A673 (cell line): ENCODE data around the gene RPL32. TPM values are rescaled to one million over a fixed set of nuclear protein-coding genes. Genes with fewer than 3 reads are reported as not detected.

ENCODE experiments used
- BruUV-seq: library from RNA; stranded (reverse); fragments of 400-500 nt; replicated peaks from 2 replicates; lab custom pipeline; 2021; lab: Mats Ljungman, UMichigan
- CTCF ChIA-PET: fragments of 300-600 bp; sonication (Branson Sonifier 250); formaldehyde crosslinking; loops from one replicate; lab custom pipeline; 2022; ENCODE audit warnings: antibody characterized with exemption; lab: Charles Lee
- POLR2A ChIA-PET: fragments of 300-600 bp; sonication (Branson Sonifier 250); formaldehyde crosslinking; loops from one replicate; lab custom pipeline; 2022; ENCODE audit warnings: antibody characterized with exemption; ENCODE audit not compliant: low non-redundant PET; lab: Charles Lee
- DNase-seq: peaks from one replicate; pipeline ENCODE4 v3.0.0-alpha.2; 2015; ENCODE audit warnings: low spot score
- H3K27ac ChIP-seq: fragments of 200-600 bp; sonication (generic); 2 replicates; pipeline ENCODE4 v1.5.1; 2016; ENCODE audit warnings: mixed run types, low read depth, mild to moderate bottlenecking, mixed read lengths, antibody characterized with exemption, low read length; ENCODE audit not compliant: poor library complexity, severe bottlenecking
- H3K27me3 ChIP-seq: fragments of 200-600 bp; sonication (generic); replicated peaks from 2 replicates; pipeline ENCODE4 v1.6.1; 2017; ENCODE audit warnings: mixed run types, low read depth, mild to moderate bottlenecking, mixed read lengths, antibody characterized with exemption, low read length; ENCODE audit not compliant: insufficient read depth, poor library complexity
- H3K36me3 ChIP-seq: fragments of 200-600 bp; sonication (generic); 2 replicates; pipeline ENCODE4 v1.6.1; 2016; ENCODE audit warnings: mixed run types, mild to moderate bottlenecking, mixed read lengths, antibody characterized with exemption, low read length; ENCODE audit not compliant: insufficient read depth, poor library complexity, severe bottlenecking
- H3K4me1 ChIP-seq: fragments of 200-600 bp; sonication (generic); 2 replicates; pipeline ENCODE4 v1.6.1; 2017; ENCODE audit warnings: mixed run types, mild to moderate bottlenecking, mixed read lengths, antibody characterized with exemption, low read length; ENCODE audit not compliant: insufficient read depth, poor library complexity, severe bottlenecking
- H3K4me3 ChIP-seq: fragments of 200-600 bp; sonication (generic); 2 replicates; pipeline ENCODE4 v1.5.1; 2016; ENCODE audit warnings: low read depth, mixed run types, mild to moderate bottlenecking, mixed read lengths, low read length; ENCODE audit not compliant: poor library complexity, severe bottlenecking
- H3K9me3 ChIP-seq: fragments of 200-600 bp; sonication (generic); 2 replicates; pipeline ENCODE4 v1.6.1; 2016; ENCODE audit warnings: mixed run types, low read depth, mild to moderate bottlenecking, mixed read lengths, antibody characterized with exemption, low read length; ENCODE audit not compliant: poor library complexity, severe bottlenecking
- EZH2 ChIP-seq: fragments of 200-600 bp; sonication (generic); IDR thresholded peaks from 2 replicates; pipeline ENCODE4 v1.6.1; 2017; ENCODE audit warnings: borderline replicate concordance, low read depth, mild to moderate bottlenecking, mixed read lengths, antibody characterized with exemption, low read length; ENCODE audit not compliant: poor library complexity, severe bottlenecking
- intact Hi-C: fragments of 100-400 bp; cut with micrococcal nuclease; formaldehyde crosslinking; loops from one replicate; pipeline ENCODE4 v1.10.0; 2022; ENCODE audit not compliant: unreplicated experiment
- total RNA-seq: library from RNA; stranded (reverse); gene quantifications from 2 replicates; pipeline ENCODE4 v1.2.3, GENCODE V29; 2021
- TF ChIP-seq, protein P1 (sequence below): fragments of 300-800, 200-600 bp; sonication (generic); conservative IDR thresholded peaks from 2 replicates; pipeline ENCODE4 v1.5.1; 2017; ENCODE audit warnings: low read depth, mild to moderate bottlenecking, antibody characterized with exemption, low read length, moderate library complexity, mixed read lengths

RPL32 gene
- total RNA-seq, 1 experiment from 2014 or later, result 1,684 TPM

DNA sequence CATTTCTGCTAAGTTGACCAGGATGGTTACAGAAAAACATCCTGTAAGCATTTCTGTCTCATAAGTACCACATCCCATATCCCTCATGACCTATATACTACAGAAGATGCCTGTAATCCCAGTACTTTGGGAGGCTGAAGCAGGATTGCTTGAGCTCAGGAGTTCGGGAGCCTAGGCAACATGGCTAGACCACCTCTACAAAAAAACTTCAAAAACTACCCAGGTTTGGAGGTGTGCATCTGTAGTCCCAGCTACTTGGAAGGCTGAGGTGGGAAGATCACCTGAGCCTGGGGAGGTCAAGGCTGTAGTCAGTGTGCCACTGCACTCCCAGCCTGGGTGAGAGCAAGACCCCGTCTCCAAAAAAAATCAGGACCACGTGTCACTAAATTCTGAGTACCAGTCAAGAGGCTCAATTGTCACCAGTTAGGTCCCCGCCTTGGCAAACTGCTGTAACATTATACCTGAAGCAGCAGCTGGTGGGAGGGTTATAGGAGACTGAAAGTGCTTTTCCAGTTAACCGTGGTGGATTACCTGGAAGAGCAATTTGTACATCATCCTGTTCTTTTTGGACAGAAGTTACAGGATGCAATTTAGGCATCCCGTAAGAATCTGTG is 6.2 kb downstream of the RPL32 start:
- no peak for DNase-seq
- H3K4me3 ChIP-seq, result no peak overlapping the region
- H3K27me3 ChIP-seq, result no peaks in the 10 kb centered on the region
- ChIA-PET POLR2A (no interaction called here), CTCF (no interaction called here)
- H3K4me1 ChIP-seq, result peaks cover 24% of the 10 kb centered on the region
- no TSS peak for BruUV-seq
- H3K36me3 ChIP-seq, result peaks cover 96% of the 10 kb centered on the region
- TF ChIP-seq, protein P1, sequence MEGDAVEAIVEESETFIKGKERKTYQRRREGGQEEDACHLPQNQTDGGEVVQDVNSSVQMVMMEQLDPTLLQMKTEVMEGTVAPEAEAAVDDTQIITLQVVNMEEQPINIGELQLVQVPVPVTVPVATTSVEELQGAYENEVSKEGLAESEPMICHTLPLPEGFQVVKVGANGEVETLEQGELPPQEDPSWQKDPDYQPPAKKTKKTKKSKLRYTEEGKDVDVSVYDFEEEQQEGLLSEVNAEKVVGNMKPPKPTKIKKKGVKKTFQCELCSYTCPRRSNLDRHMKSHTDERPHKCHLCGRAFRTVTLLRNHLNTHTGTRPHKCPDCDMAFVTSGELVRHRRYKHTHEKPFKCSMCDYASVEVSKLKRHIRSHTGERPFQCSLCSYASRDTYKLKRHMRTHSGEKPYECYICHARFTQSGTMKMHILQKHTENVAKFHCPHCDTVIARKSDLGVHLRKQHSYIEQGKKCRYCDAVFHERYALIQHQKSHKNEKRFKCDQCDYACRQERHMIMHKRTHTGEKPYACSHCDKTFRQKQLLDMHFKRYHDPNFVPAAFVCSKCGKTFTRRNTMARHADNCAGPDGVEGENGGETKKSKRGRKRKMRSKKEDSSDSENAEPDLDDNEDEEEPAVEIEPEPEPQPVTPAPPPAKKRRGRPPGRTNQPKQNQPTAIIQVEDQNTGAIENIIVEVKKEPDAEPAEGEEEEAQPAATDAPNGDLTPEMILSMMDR, result no peak
- TF ChIP-seq EZH2, result no peak
- no peaks in the 10 kb centered on the region for H3K9me3 ChIP-seq
- intact Hi-C loops, result no loop called here
- H3K27ac ChIP-seq, result no peak overlapping the region

DNA sequence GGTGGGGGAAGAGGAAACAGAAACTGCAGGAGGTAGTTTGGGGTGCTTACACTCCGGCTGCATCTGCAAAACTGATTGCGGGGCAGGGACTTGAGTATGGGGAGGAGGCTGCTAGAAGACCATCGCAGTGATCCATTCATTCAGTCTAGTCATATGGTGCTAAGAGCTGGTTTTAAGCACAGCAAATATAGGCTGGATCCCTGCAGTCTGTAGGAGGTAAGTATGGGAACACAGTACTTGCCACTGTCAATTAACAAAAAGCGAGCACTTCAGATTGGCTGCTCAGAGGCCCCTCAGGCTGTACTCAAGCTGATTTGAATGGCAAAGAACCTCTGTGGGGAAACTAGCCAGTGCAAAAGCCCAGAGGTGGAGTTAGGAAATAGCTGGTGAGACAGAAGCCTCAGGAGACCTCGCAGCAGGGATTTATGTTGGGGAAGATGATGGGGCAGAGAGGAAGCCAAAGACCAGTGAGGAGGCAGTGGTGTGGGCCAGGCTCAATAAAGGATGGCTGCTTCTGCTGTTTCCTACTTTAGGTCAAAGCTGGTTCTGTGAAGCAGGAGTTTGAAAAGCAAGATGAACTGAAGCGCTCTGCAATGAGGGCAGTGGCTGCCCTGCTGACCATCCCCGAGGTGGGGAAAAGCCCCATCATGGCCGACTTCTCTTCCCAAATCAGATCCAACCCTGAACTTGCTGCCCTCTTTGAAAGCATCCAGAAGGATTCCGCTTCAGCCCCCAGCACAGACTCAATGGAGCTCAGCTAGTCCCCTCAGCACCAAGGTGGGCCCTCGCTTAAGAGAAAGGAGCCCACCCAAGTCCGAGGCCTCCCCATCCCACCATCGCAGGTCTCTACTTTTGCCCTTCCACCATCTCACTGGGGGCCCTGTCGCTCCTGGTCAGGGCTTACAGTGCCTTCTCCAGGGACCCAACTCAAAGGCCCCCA is 7.9 kb downstream of the RPL32 start:
- H3K4me1 ChIP-seq, result peaks cover 9% of the 10 kb centered on the region
- DNase-seq, result no peak
- H3K4me3 ChIP-seq, result no peak overlapping the region
- H3K36me3 ChIP-seq, result peaks cover 80% of the 10 kb centered on the region
- no peak overlapping the region for H3K27ac ChIP-seq
- intact Hi-C loops, result no loop called here
- ChIA-PET POLR2A (interaction anchor here (0.5 to 1.6 kb wide), 3 partner anchors 23 to 332 kb away, joined by 3 to 4 read pairs (median 3); no protein-coding TSS in a partner anchor), CTCF (no interaction called here)
- no peaks in the 10 kb centered on the region for H3K9me3 ChIP-seq
- TF ChIP-seq EZH2, result no peak
- TF ChIP-seq, protein P1, result no peak
- H3K27me3 ChIP-seq, result no peaks in the 10 kb centered on the region
- BruUV-seq, result no TSS peak

DNA sequence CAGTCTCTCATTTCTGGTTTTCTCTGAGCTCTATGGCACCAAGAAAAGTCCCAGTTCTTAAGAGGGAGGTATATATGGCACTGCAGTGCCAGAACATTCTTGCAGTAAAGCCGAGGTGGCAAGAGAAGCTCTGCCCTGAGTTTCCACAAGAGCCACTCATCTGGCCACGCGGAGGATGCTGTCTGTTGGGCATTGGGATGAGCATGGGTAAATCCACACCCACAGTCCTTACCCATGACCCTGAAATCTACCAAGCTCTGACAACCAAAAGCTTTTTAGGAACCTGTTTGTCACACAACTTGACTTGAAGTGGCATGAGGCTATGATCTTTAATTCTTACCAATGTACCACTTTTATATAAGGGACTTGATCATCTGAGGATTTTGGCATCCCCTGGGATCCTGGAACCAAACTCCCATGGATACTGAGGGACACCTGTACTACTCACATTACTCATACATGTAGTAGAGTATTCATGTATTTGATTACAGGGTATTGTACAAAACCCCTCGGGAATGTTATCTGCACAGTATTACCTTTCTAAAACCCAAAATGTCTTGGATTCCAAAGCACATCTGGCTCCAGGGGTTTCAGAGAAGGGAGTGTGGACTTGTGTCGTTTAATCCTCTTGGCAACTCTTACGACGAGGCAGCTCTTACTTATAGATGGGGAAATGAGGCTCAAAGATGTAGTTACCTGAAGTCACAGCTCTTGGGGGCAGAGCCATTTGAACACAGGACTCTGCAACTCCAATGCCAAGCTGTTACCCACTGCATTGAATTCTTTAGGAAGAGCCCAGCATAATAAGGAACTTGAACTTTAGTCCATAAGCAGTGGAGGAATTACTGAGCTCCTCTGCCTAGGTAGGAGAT is 8.8 kb downstream of the RPL32 start:
- peaks cover 71% of the 10 kb centered on the region for H3K36me3 ChIP-seq

More for the DNA sequence above, 8.8 kb downstream of the RPL32 start:
- BruUV-seq, result no TSS peak
- H3K9me3 ChIP-seq, result no peaks in the 10 kb centered on the region
- CTCF ChIA-PET, result interaction anchor here (0.5 to 1.4 kb wide), 2 partner anchors 9 to 197 kb away, joined by 4 to 5 read pairs; partner anchors contain the start of gene RPL32
- no peak overlapping the region for H3K4me3 ChIP-seq
- POLR2A ChIA-PET, result interaction anchor here (0.6 to 1.6 kb wide), 3 partner anchors 11 to 331 kb away, joined by 3 read pairs; no protein-coding TSS in a partner anchor
- TF ChIP-seq EZH2, result no peak
- TF ChIP-seq, protein P1, result no peak
- H3K27ac ChIP-seq, result no peak overlapping the region
- no peaks in the 10 kb centered on the region for H3K27me3 ChIP-seq
- intact Hi-C loops, result no loop called here
- no peak for DNase-seq
- no peaks in the 10 kb centered on the region for H3K4me1 ChIP-seq
